Endothelial cell of umbilical vein (primary cell): ENCODE data around the gene IFITM2.

Experiments
- EZH2 ChIP-seq: IDR thresholded peaks from 2 replicates; pipeline ENCODE4 v1.6.1; 2012; ENCODE audit warnings: borderline replicate concordance, low read depth, mild to moderate bottlenecking, moderate library complexity, low read length, inconsistent platforms; ENCODE audit not compliant: severe bottlenecking
- JUN ChIP-seq: IDR thresholded peaks from 2 replicates; pipeline ENCODE4 v1.6.1; 2011; ENCODE audit warnings: borderline replicate concordance, low read depth; ENCODE audit not compliant: insufficient read length, insufficient read depth
- POLR2A ChIP-seq: IDR thresholded peaks from 2 replicates; pipeline ENCODE4 v1.6.1; 2012; ENCODE audit warnings: low read depth, mild to moderate bottlenecking, control low read depth, low read length
- POLR2AphosphoS5 ChIP-seq: IDR thresholded peaks from 2 replicates; pipeline ENCODE4 v1.6.1; 2012; ENCODE audit warnings: low read depth, mild to moderate bottlenecking, control low read depth, low read length, moderate library complexity; ENCODE audit not compliant: insufficient read depth
- TF ChIP-seq, protein P1 (sequence below), 2 donors: IDR thresholded peaks; 1 replicate in 1 of 2; 2 replicates in 1 of 2; pipeline ENCODE4 v1.5.1; 2011; ENCODE audit warnings: low read length in 2 of 2, mild to moderate bottlenecking in 2 of 2, moderate library complexity in 2 of 2, control low read depth in 1 of 2, inconsistent platforms in 1 of 2, low read depth in 1 of 2; ENCODE audit not compliant: insufficient read depth in 1 of 2; ENCODE audit errors: extremely low read depth in 1 of 2

- no peak for TF ChIP-seq EZH2
- TF ChIP-seq, protein P1, sequence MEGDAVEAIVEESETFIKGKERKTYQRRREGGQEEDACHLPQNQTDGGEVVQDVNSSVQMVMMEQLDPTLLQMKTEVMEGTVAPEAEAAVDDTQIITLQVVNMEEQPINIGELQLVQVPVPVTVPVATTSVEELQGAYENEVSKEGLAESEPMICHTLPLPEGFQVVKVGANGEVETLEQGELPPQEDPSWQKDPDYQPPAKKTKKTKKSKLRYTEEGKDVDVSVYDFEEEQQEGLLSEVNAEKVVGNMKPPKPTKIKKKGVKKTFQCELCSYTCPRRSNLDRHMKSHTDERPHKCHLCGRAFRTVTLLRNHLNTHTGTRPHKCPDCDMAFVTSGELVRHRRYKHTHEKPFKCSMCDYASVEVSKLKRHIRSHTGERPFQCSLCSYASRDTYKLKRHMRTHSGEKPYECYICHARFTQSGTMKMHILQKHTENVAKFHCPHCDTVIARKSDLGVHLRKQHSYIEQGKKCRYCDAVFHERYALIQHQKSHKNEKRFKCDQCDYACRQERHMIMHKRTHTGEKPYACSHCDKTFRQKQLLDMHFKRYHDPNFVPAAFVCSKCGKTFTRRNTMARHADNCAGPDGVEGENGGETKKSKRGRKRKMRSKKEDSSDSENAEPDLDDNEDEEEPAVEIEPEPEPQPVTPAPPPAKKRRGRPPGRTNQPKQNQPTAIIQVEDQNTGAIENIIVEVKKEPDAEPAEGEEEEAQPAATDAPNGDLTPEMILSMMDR (IDR thresholded peaks at IDR 0.05; ENCODE audit: extremely low read depth in 1 of 2, insufficient read depth in 1 of 2, low read depth in 1 of 2, low read length in 2 of 2): no peak
- no peak for TF ChIP-seq POLR2AphosphoS5
- TF ChIP-seq JUN: no peak
- no peak for TF ChIP-seq POLR2A
These were observed 9.8 kb upstream of the IFITM2 start for GRCh38 chr11:297586-298405.
